Glomerular endothelial cell (primary cell): ENCODE results near the gene SCML2. TPM values are rescaled to one million over a fixed set of nuclear protein-coding genes. Genes with fewer than 3 reads are reported as not detected.
"Not testable (repeated sequence)": the region's sequence is repeated elsewhere in the genome, so short reads cannot be mapped to it uniquely, and the experiment has no call there.

Experiments used
- DNase-seq: peaks from one replicate; pipeline ENCODE4 v3.0.0-alpha.2; 2011; ENCODE audit warnings: low read depth, low spot score; ENCODE audit errors: extremely low read depth
- total RNA-seq: library from RNA; depleted of rRNA; stranded (reverse); fragments of >200 nt; gene quantifications from 2 replicates; pipeline ENCODE4 v1.2.3, GENCODE V29; 2015

SCML2 gene
- total RNA-seq, 1 donor from 2014 or later: 1.5 TPM

DNA sequence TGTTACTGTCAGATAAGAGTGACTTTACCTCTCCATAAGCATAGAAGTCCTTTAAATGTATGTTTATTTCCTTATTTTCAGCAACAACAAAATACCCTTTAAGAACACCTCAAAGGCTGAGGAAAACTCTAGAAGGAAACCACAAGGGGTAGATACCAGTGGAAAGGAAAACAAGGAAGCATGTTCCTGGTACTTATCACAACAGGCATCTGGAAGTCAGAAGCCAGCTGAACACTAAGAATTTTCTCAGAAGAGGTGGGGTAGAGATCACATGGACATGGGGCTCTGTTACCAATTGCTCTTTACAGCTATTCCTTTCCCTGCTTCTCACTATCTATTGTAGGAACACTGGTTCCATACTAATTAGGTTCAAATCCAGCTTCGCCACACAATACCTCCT, 82.3 kb downstream of the SCML2 start:
- no peak for DNase-seq

DNA sequence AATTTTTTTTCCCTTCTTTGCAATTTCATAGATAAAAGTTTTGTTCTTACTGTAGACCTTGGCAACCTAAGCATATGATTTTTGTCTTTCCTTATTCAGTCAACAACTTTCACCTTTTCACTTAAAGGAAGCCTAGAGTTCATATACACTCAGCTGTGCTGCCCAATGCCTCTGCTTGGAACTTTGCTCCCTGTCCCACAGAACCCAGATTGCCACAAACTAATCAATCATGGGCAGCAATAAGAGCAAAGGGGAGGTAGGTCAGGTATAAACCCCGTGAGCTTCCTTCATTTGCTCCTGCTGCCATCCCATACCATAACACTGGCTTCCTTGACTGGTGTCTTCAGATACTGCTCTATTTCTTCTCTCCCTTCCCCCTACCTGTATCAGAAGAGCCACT, 82.8 kb downstream of the SCML2 start:
- no peak for DNase-seq

- DNase-seq: no peak
Measured at GRCh38 chrX:18271309-18271708, 83.2 kb downstream of the SCML2 start.

DNA sequence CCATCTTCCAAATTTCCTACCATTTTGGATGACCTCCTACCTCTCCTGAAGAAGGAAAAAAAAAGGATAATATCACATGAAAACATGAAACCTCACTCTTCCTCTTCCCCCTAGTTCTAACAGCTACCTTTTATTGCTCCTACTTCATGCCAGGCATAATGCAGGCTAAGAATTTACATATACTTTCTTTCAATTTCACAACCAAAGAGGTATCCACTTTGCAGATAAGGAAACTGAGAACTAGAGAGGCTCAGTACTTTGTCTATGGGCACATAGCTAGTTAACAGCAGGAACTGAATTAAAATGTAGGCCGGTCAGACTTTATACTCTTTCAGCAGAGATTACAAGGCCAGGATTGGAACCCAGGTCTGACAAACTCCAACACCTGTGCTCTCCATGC, 99.4 kb downstream of the SCML2 start:
- DNase-seq: no peak

DNA sequence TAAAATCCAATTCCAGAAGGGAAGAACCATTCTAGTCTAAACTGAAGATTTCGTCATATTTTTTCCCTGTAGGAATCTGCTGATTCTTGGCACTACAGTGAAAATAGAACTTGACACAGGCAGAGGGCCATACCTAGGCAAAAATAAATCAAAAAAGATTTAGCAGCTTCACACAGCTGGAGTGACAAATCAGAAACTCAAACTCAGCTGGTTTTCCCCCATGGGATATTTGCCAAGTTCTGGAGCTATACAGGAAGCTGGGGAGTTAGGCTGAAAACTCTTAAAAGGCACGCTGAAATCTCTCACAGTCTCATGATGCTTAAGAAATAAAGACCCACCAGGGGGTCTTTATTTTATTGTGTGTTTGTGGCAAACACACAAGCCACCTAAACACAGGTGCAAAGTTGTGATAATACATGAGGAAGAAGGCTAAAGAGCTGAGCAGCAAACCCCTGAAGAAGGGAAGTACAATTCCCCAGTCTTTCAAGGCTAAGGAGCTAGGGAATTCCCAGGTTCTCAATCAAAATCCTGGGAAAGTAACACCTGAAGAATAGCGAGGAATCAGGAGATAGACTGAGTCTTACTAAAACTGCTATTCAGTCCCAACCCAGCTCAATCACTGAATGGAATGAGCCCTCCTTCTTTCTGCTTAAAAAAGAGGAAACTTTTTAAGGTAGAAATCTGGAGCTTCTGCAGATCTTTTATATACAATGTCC, 101.7 kb downstream of the SCML2 start:
- DNase-seq: no peak

GRCh38 chrX:18229646-18230045, 124.8 kb downstream of the SCML2 start:
- not testable (repeated sequence) for DNase-seq

DNA sequence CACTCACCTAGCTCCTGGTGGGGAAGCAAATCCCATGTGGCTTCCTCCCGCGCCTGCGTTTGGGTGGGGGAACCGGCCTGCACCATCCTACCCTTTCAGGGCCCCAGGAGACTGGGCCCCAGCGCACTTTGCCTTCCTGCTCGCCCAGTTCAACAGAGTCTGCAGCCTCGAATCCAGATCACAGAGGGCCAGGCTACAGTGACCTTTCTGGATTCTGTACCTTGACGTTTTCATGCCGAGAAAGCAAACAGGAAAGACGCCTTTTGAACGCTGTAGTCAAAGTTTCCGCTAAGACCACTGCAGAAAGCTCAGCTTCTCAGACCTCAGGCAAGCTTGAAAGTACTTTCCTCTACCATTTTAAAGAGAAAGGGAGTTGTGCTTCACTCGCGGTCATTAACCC, 126.4 kb downstream of the SCML2 start:
- no peak for DNase-seq

- no peak for DNase-seq
Measured at GRCh38 chrX:18227458-18227857, 127.0 kb downstream of the SCML2 start.

- no peak for DNase-seq
Measured at GRCh38 chrX:18220786-18221185, 133.7 kb downstream of the SCML2 start, which contains the start of gene BEND2. Gene BEND2 (minus strand): TSS chrX:18220886. CDS start chrX:18220750, 136 bp downstream.

- DNase-seq: no peak
Measured at GRCh38 chrX:18210470-18210869, 144.0 kb downstream of the SCML2 start.

DNA sequence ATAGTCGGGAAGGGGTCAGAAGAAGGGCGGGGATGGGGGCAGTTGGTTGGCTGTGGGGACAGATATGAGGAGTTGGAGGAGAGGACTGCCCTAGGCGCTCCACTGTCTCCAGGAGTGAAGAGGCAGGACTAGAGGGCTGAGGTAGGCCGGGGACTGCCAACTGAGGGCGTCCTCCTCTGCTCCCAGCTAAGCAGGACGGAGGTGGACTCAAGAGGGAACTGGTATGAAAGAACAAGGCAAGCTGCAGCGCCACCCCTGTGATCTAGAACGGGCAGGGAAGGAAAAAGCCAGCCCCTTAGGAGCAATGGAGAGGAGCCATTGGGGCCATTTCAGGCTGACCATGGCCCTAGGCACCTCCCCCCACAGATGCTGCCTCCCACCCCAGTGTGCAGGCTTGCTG, 147.8 kb downstream of the SCML2 start:
- no peak for DNase-seq

GRCh38 chrX:18203631-18204030, 150.9 kb downstream of the SCML2 start:
- no peak for DNase-seq

DNA sequence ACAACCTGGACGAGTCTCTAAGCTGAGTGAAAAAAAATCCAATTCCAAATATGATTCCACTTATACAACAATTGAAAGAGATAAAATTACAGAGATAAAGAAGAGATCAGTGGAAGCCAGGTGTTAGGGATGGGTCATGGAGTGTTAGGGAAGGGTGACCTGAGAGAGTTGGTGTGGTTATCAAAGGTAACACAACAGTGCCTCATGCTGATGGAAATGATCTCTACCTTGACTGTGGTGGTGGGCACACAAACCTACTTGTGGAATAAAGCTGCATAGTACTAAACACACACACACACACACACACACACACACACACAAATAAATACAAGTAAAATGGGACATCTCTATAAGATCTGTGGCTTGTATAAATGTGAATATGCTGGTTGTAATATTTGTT, 159.8 kb downstream of the SCML2 start:
- DNase-seq: no peak

Other genes with a start within 250 kb of the SCML2 start
- gene BEND2, start 133.8 kb downstream of the SCML2 start, total RNA-seq: not detected in 2 replicates
- 3.9 and 5.4 TPM in 2 replicates for gene CDKL5, start 70.9 kb upstream of the SCML2 start, total RNA-seq